ENCODE measurements around the gene E2F4. TPM values are rescaled to one million over a fixed set of nuclear protein-coding genes. Genes with fewer than 3 reads are reported as not detected.
A peak's percentile ranks its signal among the peaks of the same experiment; 100 is the strongest.

The E2F4 gene
- total RNA-seq, 1 experiment from 2014 or later, result 106 TPM

GRCh38 chr16:67190448-67191399, 1.2 kb upstream of the E2F4 start:
- DNase-seq (ENCODE audit: low read depth), result peak; percentile 58

GRCh38 chr16:67191411-67191994, 452 bp upstream of the E2F4 start:
- DNase-seq (ENCODE audit: low read depth), result no peak

GRCh38 chr16:67192781-67193361, 916 bp downstream of the E2F4 start:
- no peak for DNase-seq (ENCODE audit: low read depth)

DNA sequence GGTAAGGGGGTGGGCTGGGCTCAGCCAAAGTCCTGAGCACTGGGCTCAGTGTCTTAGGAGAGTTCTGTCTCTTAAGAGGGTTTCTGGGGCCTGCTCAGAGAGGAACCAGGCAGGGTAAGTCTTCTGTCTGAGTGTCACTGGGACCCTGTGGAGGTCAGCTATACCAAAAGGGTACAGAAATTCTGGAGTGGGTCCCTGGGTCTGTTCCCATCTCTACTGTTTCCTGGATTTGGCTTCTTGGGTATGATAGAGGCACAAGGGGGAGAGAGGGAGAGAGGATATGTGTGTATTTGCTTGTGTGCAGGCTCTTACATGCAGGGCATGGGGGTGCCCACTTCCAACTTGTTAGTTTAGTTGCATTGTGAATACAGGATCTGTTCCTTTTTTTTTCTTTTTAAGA, 1.6 kb downstream of the E2F4 start:
- no peak for DNase-seq (ENCODE audit: low read depth)

- no peak for DNase-seq (ENCODE audit: low read depth)
These were observed 2.3 kb downstream of the E2F4 start for GRCh38 chr16:67194260-67194659.

DNA sequence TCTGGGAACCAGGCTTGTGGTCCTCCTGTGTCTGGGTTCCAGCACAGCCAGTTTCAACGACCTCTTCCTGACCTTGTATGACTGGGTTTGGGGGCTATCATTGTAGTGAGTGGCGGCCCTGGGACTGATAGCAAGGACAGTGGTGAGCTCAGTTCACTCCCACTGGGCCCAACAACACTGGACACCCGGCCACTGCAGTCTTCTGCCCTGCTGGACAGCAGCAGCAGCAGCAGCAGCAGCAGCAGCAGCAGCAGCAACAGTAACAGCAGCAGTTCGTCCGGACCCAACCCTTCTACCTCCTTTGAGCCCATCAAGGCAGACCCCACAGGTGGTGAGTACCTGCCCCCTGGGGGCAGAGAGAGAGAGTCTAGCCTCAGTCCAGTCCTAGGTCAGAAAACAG, 3.7 kb downstream of the E2F4 start:
- DNase-seq (ENCODE audit: low read depth), result no peak

GRCh38 chr16:67196881-67197280, 4.9 kb downstream of the E2F4 start:
- no peak for DNase-seq (ENCODE audit: low read depth)

- DNase-seq (ENCODE audit: low read depth), result no peak
These were observed 5.7 kb downstream of the E2F4 start for GRCh38 chr16:67197704-67198103.

GRCh38 chr16:67198238-67198734, 6.3 kb downstream of the E2F4 start:
- peak; percentile 26 for DNase-seq (ENCODE audit: low read depth)

DNA sequence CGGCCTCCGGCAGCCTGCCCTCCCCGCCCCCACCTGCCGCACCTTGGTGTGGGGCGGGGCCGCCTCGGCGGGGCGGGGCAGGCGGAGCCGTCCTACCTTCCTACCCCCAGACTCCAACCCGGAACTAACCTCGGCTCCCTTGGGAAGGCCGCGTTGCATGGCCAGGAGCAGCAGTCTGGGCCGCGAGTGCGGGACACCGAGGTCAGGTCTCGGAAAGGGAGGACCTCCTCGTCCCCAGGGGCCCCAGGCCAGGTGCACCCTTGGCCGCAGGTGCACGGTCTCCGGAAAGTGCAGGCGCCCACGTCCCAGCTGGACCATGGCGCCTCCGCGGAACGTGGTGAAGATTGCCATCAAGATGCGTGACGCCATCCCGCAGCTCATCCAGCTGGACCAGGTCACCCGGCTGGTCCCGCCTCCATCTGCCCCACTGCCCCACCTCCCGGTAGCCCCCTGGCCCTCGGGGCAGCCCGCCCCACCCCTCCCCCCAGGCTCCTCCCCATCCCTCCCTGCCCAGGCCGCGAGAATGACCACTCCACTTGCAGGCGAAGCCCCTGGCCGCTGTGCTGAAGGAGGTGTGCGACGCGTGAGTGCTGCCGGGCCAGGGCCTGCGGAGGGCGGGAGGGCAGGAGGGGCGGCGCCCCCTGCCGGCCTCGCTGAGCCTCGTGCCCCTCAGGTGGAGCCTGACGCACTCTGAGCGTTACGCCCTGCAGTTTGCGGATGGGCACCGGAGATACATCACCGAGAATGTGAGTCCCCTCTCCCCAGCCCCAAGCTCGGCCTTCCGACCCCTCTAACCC, 7.3 kb downstream of the E2F4 start, which contains the start of gene ELMO3:
Gene ELMO3, plus strand, starts transcription at position 121 of the 797 bp plus-strand sequence. Its CDS starts 196 bp downstream, at position 317.
- DNase-seq (ENCODE audit: low read depth), result no peak

DNA sequence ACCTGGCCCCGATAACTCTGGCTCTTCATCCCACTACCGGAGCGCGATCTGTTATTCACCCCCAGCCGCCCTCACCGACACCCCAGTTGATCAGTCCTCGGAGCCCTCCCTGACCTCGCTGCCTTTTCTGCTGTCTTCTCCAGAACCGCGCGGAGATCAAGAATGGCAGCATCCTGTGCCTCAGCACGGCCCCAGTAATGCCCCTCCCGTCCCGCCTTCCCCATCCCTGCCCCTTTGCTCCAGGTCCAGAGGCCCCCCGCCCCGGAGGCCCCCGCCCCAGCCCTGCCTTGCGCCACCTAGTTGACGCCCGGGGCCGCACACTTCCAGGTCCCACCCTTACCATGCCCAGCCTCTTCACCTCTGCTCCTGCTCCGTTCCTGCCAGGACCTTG, 7.8 kb downstream of the E2F4 start:
- no peak for DNase-seq (ENCODE audit: low read depth)

DNA sequence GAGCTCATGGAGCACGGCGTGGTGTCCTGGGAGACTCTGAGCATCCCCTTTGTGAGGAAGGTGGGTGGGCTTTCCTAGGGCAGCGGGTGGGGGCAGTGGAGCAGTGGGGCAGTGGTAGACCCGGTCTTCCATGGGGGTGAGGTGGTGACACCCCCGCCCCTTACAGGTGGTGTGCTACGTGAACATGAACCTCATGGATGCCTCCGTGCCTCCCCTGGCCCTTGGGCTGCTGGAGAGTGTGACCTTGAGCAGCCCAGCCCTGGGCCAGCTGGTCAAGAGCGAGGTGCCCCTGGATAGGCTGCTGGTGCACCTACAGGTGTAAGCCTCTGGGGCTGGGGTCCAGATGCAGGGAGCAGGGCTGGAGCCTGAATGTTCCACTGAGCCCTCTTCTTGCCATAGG, 8.5 kb downstream of the E2F4 start:
- no peak for DNase-seq (ENCODE audit: low read depth)

- DNase-seq (ENCODE audit: low read depth), result no peak
These were observed 9.7 kb downstream of the E2F4 start for GRCh38 chr16:67201411-67202345.

- no peak for DNase-seq (ENCODE audit: low read depth)
These were observed 10.5 kb downstream of the E2F4 start for GRCh38 chr16:67202426-67202825.

DNA sequence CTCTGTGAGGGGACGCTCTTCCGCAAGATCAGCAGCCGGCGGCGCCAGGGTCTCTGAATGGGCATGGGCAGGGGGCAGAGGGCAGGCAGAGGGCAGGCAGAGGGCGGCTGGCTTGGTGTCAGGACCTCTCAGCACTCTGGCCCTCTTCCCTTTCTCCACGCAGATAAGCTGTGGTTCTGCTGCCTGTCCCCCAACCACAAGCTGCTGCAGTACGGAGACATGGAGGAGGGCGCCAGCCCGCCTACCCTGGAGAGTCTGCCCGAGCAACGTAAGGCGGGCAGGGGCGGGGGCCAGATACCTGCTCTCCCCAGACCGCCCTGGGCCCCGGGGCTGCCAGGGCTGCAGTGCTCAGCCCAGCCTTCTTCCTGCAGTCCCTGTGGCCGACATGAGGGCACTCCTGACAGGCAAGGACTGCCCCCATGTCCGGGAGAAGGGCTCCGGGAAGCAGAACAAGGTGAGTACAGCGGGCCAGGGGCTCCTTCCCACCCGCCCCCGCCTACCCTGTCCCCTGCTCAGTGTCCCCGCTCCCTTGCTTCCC, 11.1 kb downstream of the E2F4 start:
- no peak for DNase-seq (ENCODE audit: low read depth)

DNA sequence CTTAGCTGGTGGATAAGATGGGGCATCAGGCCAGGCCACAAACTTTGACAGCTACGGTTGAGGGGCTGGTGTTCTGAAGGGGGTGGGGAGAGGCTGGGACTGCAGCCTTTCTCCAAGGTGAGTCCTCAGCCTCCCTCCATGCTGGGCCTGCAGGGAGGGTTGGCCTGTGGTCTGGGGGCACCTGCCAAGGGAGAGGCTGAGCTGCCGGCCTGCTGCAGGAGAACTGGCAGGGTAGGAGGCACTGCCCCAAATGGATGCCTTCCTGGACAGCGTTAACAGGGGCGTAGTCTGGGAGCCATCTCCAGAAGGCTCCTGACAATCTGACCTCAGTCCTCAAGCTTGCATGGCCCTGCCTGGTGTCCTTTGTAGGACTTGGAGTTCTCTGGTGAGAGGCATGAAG, 12.1 kb downstream of the E2F4 start:
- DNase-seq (ENCODE audit: low read depth), result no peak

DNA sequence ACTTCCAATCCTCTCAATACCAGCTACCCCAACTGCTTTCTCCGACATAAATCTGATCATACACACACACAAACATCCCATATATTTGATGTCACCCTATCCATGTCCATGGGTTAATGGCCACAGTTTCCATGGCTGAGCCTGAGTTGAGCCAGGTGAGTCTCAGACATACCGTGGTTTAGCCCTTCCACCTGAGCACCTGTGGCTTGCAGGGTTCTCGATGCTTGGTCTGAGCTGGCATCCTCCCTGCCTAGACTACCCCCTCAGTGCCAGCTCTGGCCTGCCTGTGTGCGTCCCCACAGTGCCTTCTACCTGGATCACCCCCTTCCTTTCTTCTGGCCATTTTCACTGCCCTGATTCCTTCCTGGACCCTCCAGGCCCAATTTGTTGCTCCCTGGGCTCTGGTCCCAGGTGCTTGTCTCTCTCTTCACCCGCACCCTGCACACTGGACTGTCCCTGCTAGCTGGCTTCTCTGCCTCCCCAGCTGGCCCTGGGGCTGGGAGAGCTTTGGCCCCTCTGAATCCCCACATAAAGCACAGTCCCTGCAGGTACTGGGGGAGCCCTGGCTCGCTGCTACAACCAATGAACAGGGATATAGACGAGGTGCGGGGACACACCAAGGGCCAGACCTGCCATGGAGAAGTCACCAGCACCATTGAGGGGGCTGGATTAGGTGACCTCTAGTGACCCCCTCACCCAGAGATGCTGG, 14.3 kb downstream of the E2F4 start:
- no peak for DNase-seq (ENCODE audit: low read depth)

GRCh38 chr16:67206838-67207248, 14.9 kb downstream of the E2F4 start:
- DNase-seq (ENCODE audit: low read depth), result peak; percentile 72

GRCh38 chr16:67207249-67208091, 15.5 kb downstream of the E2F4 start:
- peak; percentile 90 for DNase-seq (ENCODE audit: low read depth)

Measured in M059J (cell line).